HepG2 (cell line): Measurements from ENCODE around the gene SULT2B1.

Experiments used
- CHCHD3 ChIP-seq: sonication (generic); formaldehyde crosslinking; IDR thresholded peaks from 2 replicates; pipeline ENCODE4 v1.8.0; 2022; ENCODE audit warnings: mild to moderate bottlenecking, missing genetic modification reagents, moderate library complexity
- KLF16 ChIP-seq, 2 experiments: sonication (generic) in 1 of 2; formaldehyde crosslinking in 1 of 2; IDR thresholded peaks; 2 replicates each; pipeline versions ENCODE4 v1.6.1 to v1.8.0; 2016 to 2023; ENCODE audit warnings: missing genetic modification reagents in 2 of 2, missing compliant biosample characterization in 1 of 2
- MBD4 ChIP-seq: IDR thresholded peaks from 2 replicates; pipeline ENCODE4 v1.6.1; 2012; ENCODE audit warnings: low read length, inconsistent platforms, borderline replicate concordance
- NBN ChIP-seq: fragments of 450-650 bp; conservative IDR thresholded peaks from 2 replicates; pipeline ENCODE4 v1.6.1; 2017
- NR2F1 ChIP-seq, 2 experiments: fragments of 450-650 bp in 1 of 2; formaldehyde crosslinking in 1 of 2; IDR thresholded peaks; 2 replicates each; pipeline versions ENCODE4 v1.5.0 to v1.6.1; 2016 to 2020; ENCODE audit warnings: mild to moderate bottlenecking in 1 of 2, missing compliant biosample characterization in 1 of 2, missing genetic modification reagents in 1 of 2, moderate library complexity in 1 of 2
- POLR2A ChIP-seq, 2 experiments: IDR thresholded peaks; 2 replicates each; pipeline ENCODE4 v1.6.1; 2011; ENCODE audit warnings: low read depth in 2 of 2, low read length in 2 of 2, mild to moderate bottlenecking in 1 of 2, moderate library complexity in 1 of 2; ENCODE audit not compliant: insufficient read depth in 1 of 2
- TBP ChIP-seq: sonication (generic); formaldehyde crosslinking; IDR thresholded peaks from 2 replicates; pipeline ENCODE4 v1.5.0; 2020; ENCODE audit warnings: missing genetic modification reagents
- ZNF274 ChIP-seq: sonication (generic); formaldehyde crosslinking; IDR thresholded peaks from 2 replicates; pipeline ENCODE4 v1.5.1; 2020; ENCODE audit warnings: mild to moderate bottlenecking, missing genetic modification reagents
- ZNF292 ChIP-seq: sonication (generic); formaldehyde crosslinking; IDR thresholded peaks from 2 replicates; pipeline ENCODE4 v1.8.1; 2022; ENCODE audit warnings: mild to moderate bottlenecking, low read depth, missing genetic modification reagents, borderline replicate concordance
- ZNF331 ChIP-seq: sonication (generic); formaldehyde crosslinking; IDR thresholded peaks from 2 replicates; pipeline ENCODE4 v1.4.0; 2020; ENCODE audit warnings: missing genetic modification reagents
- TF ChIP-seq, protein P1 (sequence below): sonication (generic); formaldehyde crosslinking; IDR thresholded peaks from 2 replicates; pipeline ENCODE4 v1.5.0; 2020; ENCODE audit warnings: mild to moderate bottlenecking, missing genetic modification reagents, moderate library complexity
- TF ChIP-seq, protein P2 (sequence below): sonication (generic); formaldehyde crosslinking; IDR thresholded peaks from 2 replicates; pipeline ENCODE4 v1.9.0; 2021; ENCODE audit warnings: missing genetic modification reagents, mild to moderate bottlenecking, borderline replicate concordance

DNA sequence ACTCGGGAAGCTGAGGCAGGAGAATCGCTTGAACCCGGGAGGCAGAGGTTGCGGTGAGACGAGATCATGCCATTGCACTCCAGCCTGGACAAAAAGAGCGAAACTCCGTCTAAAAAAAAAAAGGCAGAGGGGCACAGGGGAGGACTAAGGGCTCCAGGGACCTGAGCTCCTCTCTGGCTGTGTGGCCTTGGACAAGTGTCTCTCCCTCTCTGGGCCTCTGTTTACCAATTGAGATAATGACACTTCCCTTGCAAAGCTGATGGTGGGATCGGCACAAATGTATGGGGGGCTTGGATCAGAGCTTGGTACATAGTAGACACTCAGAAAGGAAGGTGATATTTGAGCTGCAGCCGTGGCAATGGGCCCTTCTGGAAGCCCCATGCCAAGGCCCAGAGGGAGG lies 43.2 kb downstream of the SULT2B1 start:
- TF ChIP-seq NBN (no peak), ZNF274 (CRISPR knock-in tag) (no peak), TBP (no peak), ZNF331 (no peak), POLR2A (IDR thresholded peaks at IDR 0.05; ENCODE audit: insufficient read depth in 1 of 2, low read depth in 2 of 2, low read length in 2 of 2) (no peak), NR2F1 (CRISPR knock-in tag; IDR thresholded peaks at IDR 0.05) (no peak), CHCHD3 (CRISPR knock-in tag) (no peak), ZNF292 (CRISPR knock-in tag) (no peak), KLF16 (CRISPR knock-in tag; IDR thresholded peaks at IDR 0.05) (no peak), MBD4 (no peak)
- TF ChIP-seq, protein P1, sequence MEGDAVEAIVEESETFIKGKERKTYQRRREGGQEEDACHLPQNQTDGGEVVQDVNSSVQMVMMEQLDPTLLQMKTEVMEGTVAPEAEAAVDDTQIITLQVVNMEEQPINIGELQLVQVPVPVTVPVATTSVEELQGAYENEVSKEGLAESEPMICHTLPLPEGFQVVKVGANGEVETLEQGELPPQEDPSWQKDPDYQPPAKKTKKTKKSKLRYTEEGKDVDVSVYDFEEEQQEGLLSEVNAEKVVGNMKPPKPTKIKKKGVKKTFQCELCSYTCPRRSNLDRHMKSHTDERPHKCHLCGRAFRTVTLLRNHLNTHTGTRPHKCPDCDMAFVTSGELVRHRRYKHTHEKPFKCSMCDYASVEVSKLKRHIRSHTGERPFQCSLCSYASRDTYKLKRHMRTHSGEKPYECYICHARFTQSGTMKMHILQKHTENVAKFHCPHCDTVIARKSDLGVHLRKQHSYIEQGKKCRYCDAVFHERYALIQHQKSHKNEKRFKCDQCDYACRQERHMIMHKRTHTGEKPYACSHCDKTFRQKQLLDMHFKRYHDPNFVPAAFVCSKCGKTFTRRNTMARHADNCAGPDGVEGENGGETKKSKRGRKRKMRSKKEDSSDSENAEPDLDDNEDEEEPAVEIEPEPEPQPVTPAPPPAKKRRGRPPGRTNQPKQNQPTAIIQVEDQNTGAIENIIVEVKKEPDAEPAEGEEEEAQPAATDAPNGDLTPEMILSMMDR: no peak
- TF ChIP-seq, protein P2, sequence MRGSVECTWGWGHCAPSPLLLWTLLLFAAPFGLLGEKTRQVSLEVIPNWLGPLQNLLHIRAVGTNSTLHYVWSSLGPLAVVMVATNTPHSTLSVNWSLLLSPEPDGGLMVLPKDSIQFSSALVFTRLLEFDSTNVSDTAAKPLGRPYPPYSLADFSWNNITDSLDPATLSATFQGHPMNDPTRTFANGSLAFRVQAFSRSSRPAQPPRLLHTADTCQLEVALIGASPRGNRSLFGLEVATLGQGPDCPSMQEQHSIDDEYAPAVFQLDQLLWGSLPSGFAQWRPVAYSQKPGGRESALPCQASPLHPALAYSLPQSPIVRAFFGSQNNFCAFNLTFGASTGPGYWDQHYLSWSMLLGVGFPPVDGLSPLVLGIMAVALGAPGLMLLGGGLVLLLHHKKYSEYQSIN (CRISPR knock-in tag): no peak
